LNCaP clone FGC (cell line): ENCODE measurements around the gene ZNF503.

ENCODE experiments used
- DNase-seq: peaks from one replicate; pipeline ENCODE4 v3.0.0-alpha.2; 2011; ENCODE audit warnings: low read depth
- H3K4me3 ChIP-seq: 2 replicates; pipeline ENCODE4 v1.5.1; 2011; ENCODE audit warnings: mild to moderate bottlenecking, low read depth, low read length, control low read depth
- TF ChIP-seq, protein P1 (sequence below): IDR thresholded peaks from 2 replicates; pipeline ENCODE4 v1.5.1; 2012; ENCODE audit warnings: mild to moderate bottlenecking; ENCODE audit not compliant: control insufficient read depth, insufficient read depth; ENCODE audit errors: extremely low read depth

Gene ZNF503

GRCh38 chr10:75406462-75407223 is 5.1 kb upstream of the ZNF503 start:
- no peak overlapping the region for H3K4me3 ChIP-seq
- TF ChIP-seq, protein P1, sequence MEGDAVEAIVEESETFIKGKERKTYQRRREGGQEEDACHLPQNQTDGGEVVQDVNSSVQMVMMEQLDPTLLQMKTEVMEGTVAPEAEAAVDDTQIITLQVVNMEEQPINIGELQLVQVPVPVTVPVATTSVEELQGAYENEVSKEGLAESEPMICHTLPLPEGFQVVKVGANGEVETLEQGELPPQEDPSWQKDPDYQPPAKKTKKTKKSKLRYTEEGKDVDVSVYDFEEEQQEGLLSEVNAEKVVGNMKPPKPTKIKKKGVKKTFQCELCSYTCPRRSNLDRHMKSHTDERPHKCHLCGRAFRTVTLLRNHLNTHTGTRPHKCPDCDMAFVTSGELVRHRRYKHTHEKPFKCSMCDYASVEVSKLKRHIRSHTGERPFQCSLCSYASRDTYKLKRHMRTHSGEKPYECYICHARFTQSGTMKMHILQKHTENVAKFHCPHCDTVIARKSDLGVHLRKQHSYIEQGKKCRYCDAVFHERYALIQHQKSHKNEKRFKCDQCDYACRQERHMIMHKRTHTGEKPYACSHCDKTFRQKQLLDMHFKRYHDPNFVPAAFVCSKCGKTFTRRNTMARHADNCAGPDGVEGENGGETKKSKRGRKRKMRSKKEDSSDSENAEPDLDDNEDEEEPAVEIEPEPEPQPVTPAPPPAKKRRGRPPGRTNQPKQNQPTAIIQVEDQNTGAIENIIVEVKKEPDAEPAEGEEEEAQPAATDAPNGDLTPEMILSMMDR = no peak

GRCh38 chr10:75405598-75406461 is 4.3 kb upstream of the ZNF503 start:
- H3K4me3 ChIP-seq = no peak overlapping the region
- DNase-seq = no peak
- TF ChIP-seq, protein P1 = no peak

More at GRCh38 chr10:75406462-75407223, 5.1 kb upstream of the ZNF503 start:
- DNase-seq = no peak

- TF ChIP-seq, protein P1 = no peak
- no peak overlapping the region for H3K4me3 ChIP-seq
- no peak for DNase-seq
Measured at GRCh38 chr10:75404815-75405597, 3.4 kb upstream of the ZNF503 start.

GRCh38 chr10:75403939-75404814 is 2.6 kb upstream of the ZNF503 start:
- TF ChIP-seq, protein P1 = no peak
- no peak for DNase-seq
- H3K4me3 ChIP-seq = peak overlapping the region; percentile 86

- TF ChIP-seq, protein P1 = peak; percentile 22; the same call in 1 of the 2 replicates
- H3K4me3 ChIP-seq = peak overlapping the region; percentile 86
- no peak for DNase-seq
Measured at GRCh38 chr10:75403144-75403938, 1.8 kb upstream of the ZNF503 start.
